RWPE2 (cell line): ENCODE results near the gene ZHX3.

Source experiments
- ATAC-seq: fragments of 200-7000 bp; cut with Tn5 transposase; 3 replicates; pipeline ENCODE4 v1.9.1; 2021; ENCODE audit warnings: low read depth
- DNase-seq: peaks from one replicate; pipeline ENCODE4 v3.0.0-alpha.2; 2020; ENCODE audit warnings: low spot score
- H3K27ac ChIP-seq: fragments of 450-650 bp; 2 replicates; pipeline ENCODE4 v1.5.1; 2017; ENCODE audit warnings: mild to moderate bottlenecking; ENCODE audit not compliant: poor library complexity, severe bottlenecking
- H3K27me3 ChIP-seq: fragments of 250-450 bp; sonication (Bioruptor Pico); 2 replicates; pipeline ENCODE4 v1.5.1; 2021; ENCODE audit warnings: mild to moderate bottlenecking, moderate library complexity; ENCODE audit not compliant: insufficient read depth, poor library complexity, severe bottlenecking
- H3K36me3 ChIP-seq: fragments of 250-450 bp; sonication (Bioruptor Pico); 2 replicates; pipeline ENCODE4 v1.5.1; 2020; ENCODE audit warnings: low read depth, mild to moderate bottlenecking, moderate library complexity
- H3K4me1 ChIP-seq: fragments of 250-450 bp; sonication (Bioruptor Pico); 2 replicates; pipeline ENCODE4 v1.5.1; 2021; ENCODE audit warnings: mild to moderate bottlenecking, moderate library complexity; ENCODE audit not compliant: insufficient read depth, poor library complexity, severe bottlenecking
- H3K4me3 ChIP-seq: fragments of 250-450 bp; sonication (Bioruptor Pico); 2 replicates; pipeline ENCODE4 v1.5.1; 2021; ENCODE audit warnings: mild to moderate bottlenecking, moderate library complexity; ENCODE audit not compliant: severe bottlenecking
- H3K9me3 ChIP-seq: fragments of 250-450 bp; sonication (Bioruptor Pico); 2 replicates; pipeline ENCODE4 v1.5.1; 2021; ENCODE audit warnings: mild to moderate bottlenecking, moderate library complexity; ENCODE audit not compliant: severe bottlenecking
- TF ChIP-seq, protein P1 (sequence below): fragments of 450-650 bp; IDR thresholded peaks from one replicate; pipeline ENCODE4 v1.5.1; 2017; ENCODE audit warnings: mild to moderate bottlenecking, moderate library complexity; ENCODE audit not compliant: poor library complexity, severe bottlenecking

Gene ZHX3

GRCh38 chr20:41300886-41301285, 16.6 kb downstream of the ZHX3 start:
- Histone ChIP-seq H3K4me3 (no peak overlapping the region), H3K4me1 (peaks cover 6% of the 10 kb centered on the region), H3K36me3 (no peaks in the 10 kb centered on the region), H3K27me3 (no peaks in the 10 kb centered on the region), H3K9me3 (no peaks in the 10 kb centered on the region), H3K27ac (no peak overlapping the region)
- ATAC-seq: no peak
- no peak for DNase-seq
- TF ChIP-seq, protein P1, sequence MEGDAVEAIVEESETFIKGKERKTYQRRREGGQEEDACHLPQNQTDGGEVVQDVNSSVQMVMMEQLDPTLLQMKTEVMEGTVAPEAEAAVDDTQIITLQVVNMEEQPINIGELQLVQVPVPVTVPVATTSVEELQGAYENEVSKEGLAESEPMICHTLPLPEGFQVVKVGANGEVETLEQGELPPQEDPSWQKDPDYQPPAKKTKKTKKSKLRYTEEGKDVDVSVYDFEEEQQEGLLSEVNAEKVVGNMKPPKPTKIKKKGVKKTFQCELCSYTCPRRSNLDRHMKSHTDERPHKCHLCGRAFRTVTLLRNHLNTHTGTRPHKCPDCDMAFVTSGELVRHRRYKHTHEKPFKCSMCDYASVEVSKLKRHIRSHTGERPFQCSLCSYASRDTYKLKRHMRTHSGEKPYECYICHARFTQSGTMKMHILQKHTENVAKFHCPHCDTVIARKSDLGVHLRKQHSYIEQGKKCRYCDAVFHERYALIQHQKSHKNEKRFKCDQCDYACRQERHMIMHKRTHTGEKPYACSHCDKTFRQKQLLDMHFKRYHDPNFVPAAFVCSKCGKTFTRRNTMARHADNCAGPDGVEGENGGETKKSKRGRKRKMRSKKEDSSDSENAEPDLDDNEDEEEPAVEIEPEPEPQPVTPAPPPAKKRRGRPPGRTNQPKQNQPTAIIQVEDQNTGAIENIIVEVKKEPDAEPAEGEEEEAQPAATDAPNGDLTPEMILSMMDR: no peak

DNA sequence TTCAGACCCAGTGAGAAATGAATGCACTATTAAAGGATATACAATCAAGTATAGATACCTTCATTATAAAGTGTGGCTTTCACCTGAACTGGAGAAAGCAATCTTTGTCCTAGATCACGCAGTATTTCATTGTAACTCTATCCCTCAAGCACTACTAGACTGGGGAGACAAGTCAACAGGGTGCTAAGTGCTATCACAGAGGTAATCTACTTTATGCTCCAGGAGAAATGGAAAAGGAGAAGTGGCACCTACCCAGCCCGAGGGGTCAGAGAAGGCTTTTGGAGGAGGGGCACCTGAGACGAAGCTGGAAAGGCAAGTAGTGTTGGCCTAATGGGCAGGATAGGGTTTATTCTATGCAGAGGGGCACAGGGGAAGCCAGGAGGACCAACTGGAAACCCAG, 17.1 kb downstream of the ZHX3 start:
- no peaks in the 10 kb centered on the region for H3K9me3 ChIP-seq
- H3K27ac ChIP-seq: no peak overlapping the region
- ATAC-seq: no peak
- no peak for DNase-seq
- H3K36me3 ChIP-seq: no peaks in the 10 kb centered on the region
- peaks cover 6% of the 10 kb centered on the region for H3K4me1 ChIP-seq
- H3K4me3 ChIP-seq: no peak overlapping the region
- H3K27me3 ChIP-seq: no peaks in the 10 kb centered on the region
- TF ChIP-seq, protein P1: no peak

- TF ChIP-seq, protein P1: no peak
- Histone ChIP-seq H3K9me3 (no peaks in the 10 kb centered on the region), H3K4me3 (no peak overlapping the region), H3K27me3 (no peaks in the 10 kb centered on the region), H3K4me1 (peaks cover 6% of the 10 kb centered on the region), H3K36me3 (no peaks in the 10 kb centered on the region), H3K27ac (no peak overlapping the region)
- DNase-seq: no peak
- ATAC-seq: 0 out of 3 replicates have a peak, but pooled peaks have one; percentile 6
Measured at GRCh38 chr20:41299899-41300298, 17.6 kb downstream of the ZHX3 start.

DNA sequence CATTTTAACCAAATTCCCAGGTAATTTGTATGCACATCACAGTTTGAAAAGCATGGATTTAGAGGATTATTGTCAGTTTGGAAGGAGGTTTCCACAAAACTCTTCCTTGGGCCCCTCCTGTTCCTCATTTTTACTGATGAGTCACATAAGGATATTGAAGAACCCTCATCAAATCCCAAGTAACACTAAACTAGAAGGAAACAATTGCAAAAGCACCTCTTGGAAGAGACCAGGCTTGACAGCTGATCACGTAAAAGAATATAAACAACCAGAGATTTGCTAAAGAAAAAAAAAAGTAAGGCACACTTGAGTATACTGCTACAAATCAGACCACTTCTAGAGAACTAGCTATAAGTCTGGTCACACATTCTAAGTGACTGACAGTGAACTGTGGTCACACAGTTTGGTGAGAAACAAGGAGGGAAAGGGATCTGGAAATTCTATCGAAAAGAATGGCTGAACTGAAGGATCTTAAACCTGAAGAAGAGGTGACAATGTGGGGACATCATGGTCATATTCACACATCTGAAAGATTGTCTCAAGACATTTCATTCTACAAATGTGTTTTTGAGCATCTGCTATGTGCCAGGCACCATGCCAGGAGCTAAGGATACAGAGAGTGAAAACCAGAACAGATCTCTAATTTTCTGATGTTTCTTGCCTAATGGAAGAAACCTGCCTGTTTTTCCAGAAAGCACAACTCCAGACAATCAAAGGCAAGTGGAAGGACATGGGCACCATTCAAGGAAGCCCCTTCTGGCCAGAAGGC, 24.1 kb downstream of the ZHX3 start:
- ATAC-seq (peak; percentile 49), DNase-seq (no peak)
- TF ChIP-seq, protein P1: no peak

GRCh38 chr20:41290804-41291389, 26.6 kb downstream of the ZHX3 start:
- Histone ChIP-seq H3K27me3 (no peaks in the 10 kb centered on the region), H3K36me3 (peaks cover 20% of the 10 kb centered on the region), H3K27ac (no peak overlapping the region), H3K4me1 (peaks cover 26% of the 10 kb centered on the region), H3K4me3 (no peak overlapping the region), H3K9me3 (peaks cover 15% of the 10 kb centered on the region)
- ATAC-seq (no peak), DNase-seq (no peak)
- TF ChIP-seq, protein P1: no peak

More for the DNA sequence above, 24.1 kb downstream of the ZHX3 start:
- peaks cover 14% of the 10 kb centered on the region for H3K4me1 ChIP-seq
- no peak overlapping the region for H3K4me3 ChIP-seq
- no peaks in the 10 kb centered on the region for H3K9me3 ChIP-seq
- H3K36me3 ChIP-seq: peaks cover 2% of the 10 kb centered on the region; the same call in 1 of the 2 replicates
- no peaks in the 10 kb centered on the region for H3K27me3 ChIP-seq
- peak overlapping the region; percentile 0 for H3K27ac ChIP-seq
